Ascending aorta (tissue), 2 donors: ENCODE results near the gene ISLR2. TPM values are rescaled to one million over a fixed set of nuclear protein-coding genes. Genes with fewer than 3 reads are reported as not detected.

ENCODE experiments used
- DNase-seq, 2 donors: peaks; one replicate each; pipeline ENCODE4 v3.0.0-alpha.2; 2019; ENCODE audit warnings: low spot score in 2 of 2
- H3K27ac ChIP-seq, 2 donors: fragments of 200-600 bp; sonication (generic); one replicate each; pipeline ENCODE4 v1.5.1; 2016 to 2017; ENCODE audit warnings: mild to moderate bottlenecking in 1 of 2
- H3K27me3 ChIP-seq: fragments of 200-600 bp; sonication (generic); one replicate; pipeline ENCODE4 v1.5.1; 2017
- H3K36me3 ChIP-seq, 2 donors: fragments of 200-600 bp; sonication (generic); one replicate each; pipeline ENCODE4 v1.5.1; 2016
- H3K4me1 ChIP-seq, 2 donors: fragments of 200-600 bp; sonication (generic); one replicate each; pipeline ENCODE4 v1.5.1; 2016 to 2017; ENCODE audit warnings: mild to moderate bottlenecking in 1 of 2
- H3K4me3 ChIP-seq, 2 donors: fragments of 200-600 bp; sonication (generic); one replicate each; pipeline ENCODE4 v1.5.1; 2016 to 2017; ENCODE audit warnings: mild to moderate bottlenecking in 1 of 2
- H3K9me3 ChIP-seq, 2 donors: fragments of 200-600 bp; sonication (generic); one replicate each; pipeline ENCODE4 v1.5.1; 2016
- CTCF ChIP-seq, 3 experiments: fragments of 200-600 bp in 2 of 3; fragments of 450-650 bp in 1 of 3; sonication (generic) in 2 of 3; IDR thresholded peaks; one replicate each; pipeline ENCODE4 v1.5.1; 2016 to 2019; ENCODE audit warnings: antibody characterized with exemption in 3 of 3, mild to moderate bottlenecking in 1 of 3, moderate library complexity in 1 of 3
- intact Hi-C: fragments of 100-400 bp; cut with DNase I; formaldehyde crosslinking; loops from one replicate; pipeline ENCODE4 v1.15.1; 2023
- total RNA-seq: library from RNA; depleted of rRNA; stranded (reverse); fragments of >200 nt; gene quantifications from one replicate; pipeline ENCODE4 v1.1.0, GENCODE V29; 2016

The ISLR2 gene
- total RNA-seq, 1 donor from 2014 or later: 0.64 TPM

DNA sequence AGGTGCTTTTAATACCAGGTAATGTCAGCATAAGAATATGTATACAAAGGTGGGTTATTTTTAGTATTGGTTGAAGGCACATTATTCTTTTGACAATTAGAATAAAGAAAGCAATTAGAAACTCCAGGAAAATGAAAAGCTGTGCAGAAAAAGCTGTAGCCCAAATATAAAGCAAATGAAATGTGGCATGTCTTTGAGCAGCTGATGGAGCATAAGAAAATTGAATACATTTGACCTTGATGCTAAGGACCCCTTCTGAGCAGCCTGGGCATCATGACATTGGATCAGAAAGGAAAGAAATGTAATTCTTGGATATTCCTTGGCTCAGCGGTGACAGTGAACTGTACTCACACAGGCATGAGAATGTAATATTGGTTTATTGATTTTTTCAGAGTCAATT is 35.1 kb downstream of the ISLR2 start:
- intact Hi-C loops: no loop called here
- no peak overlapping the region for H3K27ac ChIP-seq
- no peaks in the 10 kb centered on the region for H3K9me3 ChIP-seq
- DNase-seq: no peak
- H3K4me3 ChIP-seq: no peak overlapping the region
- H3K36me3 ChIP-seq: no peaks in the 10 kb centered on the region
- peaks cover 0 to 4% of the 10 kb centered on the region in 2 donors for H3K4me1 ChIP-seq
- TF ChIP-seq CTCF (IDR thresholded peaks at IDR 0.05): no peak
- H3K27me3 ChIP-seq: no peaks in the 10 kb centered on the region

- H3K4me1 ChIP-seq: peaks cover 3 to 10% of the 10 kb centered on the region in 2 donors
- H3K4me3 ChIP-seq: no peak overlapping the region
- H3K27me3 ChIP-seq: no peaks in the 10 kb centered on the region
- TF ChIP-seq CTCF (IDR thresholded peaks at IDR 0.05): no peak
- no peak for DNase-seq
- no peak overlapping the region for H3K27ac ChIP-seq
- H3K9me3 ChIP-seq: no peaks in the 10 kb centered on the region
- intact Hi-C loops: no loop called here
- H3K36me3 ChIP-seq: no peaks in the 10 kb centered on the region
Measured at GRCh38 chr15:74167891-74168331, 37.5 kb downstream of the ISLR2 start.

GRCh38 chr15:74168711-74169126 is 38.3 kb downstream of the ISLR2 start:
- Histone ChIP-seq H3K4me1 (peaks cover 6 to 18% of the 10 kb centered on the region in 2 donors), H3K9me3 (no peaks in the 10 kb centered on the region), H3K36me3 (no peaks in the 10 kb centered on the region), H3K4me3 (no peak overlapping the region), H3K27ac (no peak overlapping the region), H3K27me3 (no peaks in the 10 kb centered on the region)
- TF ChIP-seq CTCF (IDR thresholded peaks at IDR 0.05): no peak
- intact Hi-C loops: no loop called here
- DNase-seq: no peak

- peaks cover 0 to under 1% of the 10 kb centered on the region in 2 donors for H3K36me3 ChIP-seq
- no peak overlapping the region for H3K27ac ChIP-seq
- intact Hi-C loops: no loop called here
- no peak overlapping the region for H3K4me3 ChIP-seq
- TF ChIP-seq CTCF (IDR thresholded peaks at IDR 0.05): no peak
- no peak for DNase-seq
- no peaks in the 10 kb centered on the region for H3K27me3 ChIP-seq
- H3K9me3 ChIP-seq: no peaks in the 10 kb centered on the region
- H3K4me1 ChIP-seq: peaks cover 15 to 34% of the 10 kb centered on the region in 2 donors
Measured at GRCh38 chr15:74170071-74170844, 39.9 kb downstream of the ISLR2 start.

DNA sequence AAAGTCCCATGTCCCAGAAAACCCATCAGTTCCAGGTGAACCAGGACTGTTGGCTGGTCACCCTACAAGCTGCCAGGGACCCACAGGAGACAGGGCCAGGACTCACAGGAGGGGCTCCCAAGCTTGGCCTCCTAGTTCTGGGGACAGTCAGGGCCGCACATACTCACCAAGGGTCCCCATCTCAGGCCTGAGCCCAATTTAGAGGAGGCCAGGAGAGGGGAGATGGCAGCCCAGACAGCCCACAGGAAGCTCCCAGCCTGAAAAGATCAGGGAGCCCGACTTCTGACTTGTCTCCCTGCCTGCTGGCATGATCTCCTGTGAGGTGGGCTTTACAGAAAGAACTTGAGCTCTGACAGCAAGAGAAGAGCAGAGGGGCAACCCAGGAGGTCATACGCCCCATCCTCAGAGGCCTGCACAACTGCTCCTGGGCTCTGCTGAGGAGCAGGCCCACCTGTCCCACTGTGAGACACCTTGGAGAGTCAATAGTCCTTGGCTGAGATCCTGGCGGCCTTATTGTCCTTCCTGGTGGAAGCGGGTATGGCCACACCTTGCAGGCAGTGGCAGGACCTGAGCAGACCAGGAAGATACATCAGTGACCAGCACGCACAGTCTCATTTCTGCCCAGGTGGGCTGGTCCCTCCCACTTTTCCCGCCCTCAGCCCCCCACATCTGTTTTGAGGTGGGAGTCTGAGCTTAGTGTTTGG is 40.6 kb downstream of the ISLR2 start:
- Histone ChIP-seq H3K27ac (no peak overlapping the region), H3K4me1 (peaks cover 22 to 41% of the 10 kb centered on the region in 2 donors), H3K9me3 (no peaks in the 10 kb centered on the region), H3K36me3 (peaks cover 0 to 7% of the 10 kb centered on the region in 2 donors), H3K4me3 (no peak overlapping the region), H3K27me3 (no peaks in the 10 kb centered on the region)
- intact Hi-C loops: no loop called here
- TF ChIP-seq CTCF (IDR thresholded peaks at IDR 0.05): no peak
- no peak for DNase-seq
